CD4-positive, alpha-beta T cell treated with Interleukin-15 for 4 hours (primary cell): ENCODE results near the gene PHB1.
A peak's percentile ranks its signal among the peaks of the same experiment; 100 is the strongest.
"Not testable (repeated sequence)": the region's sequence is repeated elsewhere in the genome, so short reads cannot be mapped to it uniquely, and the experiment has no call there.

Experiments
- DNase-seq: peaks from one replicate; pipeline ENCODE4 v3.0.0-alpha.2; 2020; ENCODE audit warnings: low spot score

PHB1 gene

DNA sequence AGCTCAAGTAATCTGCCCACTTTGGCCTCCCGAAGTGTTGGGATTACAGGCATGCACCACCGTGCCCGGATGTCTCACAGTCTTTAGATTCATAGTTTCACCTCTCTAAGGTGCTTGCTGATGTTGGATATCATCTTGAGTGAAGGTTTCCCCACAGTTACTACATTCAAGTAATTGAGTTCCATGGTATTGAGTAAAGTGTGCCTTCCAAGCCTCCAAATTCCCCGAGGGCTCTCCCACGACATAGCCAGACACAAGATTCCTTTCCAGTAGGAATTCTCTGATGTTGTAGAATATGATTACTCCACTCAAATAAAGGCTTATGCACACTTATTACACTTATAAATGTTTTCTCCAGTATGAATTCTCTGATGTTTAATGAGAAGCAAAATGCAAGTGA, 36.4 kb downstream of the PHB1 start:
- DNase-seq: no peak

DNA sequence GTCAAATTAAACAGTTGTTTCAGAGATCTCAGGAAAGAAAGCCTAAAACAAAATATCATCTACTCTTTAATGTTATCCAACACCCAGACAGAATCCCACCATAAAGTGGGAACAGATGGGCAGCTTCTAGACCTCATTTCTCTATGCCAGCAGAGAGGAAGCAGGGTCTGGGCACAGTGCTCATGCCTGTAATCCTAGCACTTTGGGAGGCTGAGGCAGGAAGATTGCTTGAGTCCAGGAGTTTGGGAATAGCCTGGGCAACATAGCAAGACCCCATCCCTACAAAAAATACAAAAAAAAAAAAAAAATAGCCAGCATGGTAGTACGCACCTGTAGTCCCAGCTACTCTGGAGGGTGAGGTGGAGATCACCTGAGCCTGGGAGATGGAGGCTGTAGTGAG, 39.1 kb downstream of the PHB1 start:
- no peak for DNase-seq

DNA sequence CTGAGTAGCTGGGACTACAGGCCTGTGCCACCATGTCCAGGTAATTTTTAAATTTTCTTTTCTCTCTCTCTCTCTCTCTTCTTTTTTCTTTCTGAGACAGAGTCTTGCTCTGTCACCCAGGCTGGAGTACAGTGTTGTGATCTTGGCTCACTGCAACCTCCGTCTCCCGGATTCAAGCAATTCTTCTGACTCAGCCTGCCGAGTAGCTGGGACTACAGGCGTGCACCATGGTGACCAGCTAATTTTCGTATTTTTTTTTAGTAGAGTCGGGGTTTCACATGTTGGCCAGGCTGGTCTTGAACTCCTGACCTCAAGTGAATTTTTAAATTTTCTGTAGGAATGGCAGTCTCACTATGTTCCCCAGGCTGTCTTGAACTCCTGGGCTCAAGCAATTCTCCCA, 41.6 kb downstream of the PHB1 start:
- no peak for DNase-seq

DNA sequence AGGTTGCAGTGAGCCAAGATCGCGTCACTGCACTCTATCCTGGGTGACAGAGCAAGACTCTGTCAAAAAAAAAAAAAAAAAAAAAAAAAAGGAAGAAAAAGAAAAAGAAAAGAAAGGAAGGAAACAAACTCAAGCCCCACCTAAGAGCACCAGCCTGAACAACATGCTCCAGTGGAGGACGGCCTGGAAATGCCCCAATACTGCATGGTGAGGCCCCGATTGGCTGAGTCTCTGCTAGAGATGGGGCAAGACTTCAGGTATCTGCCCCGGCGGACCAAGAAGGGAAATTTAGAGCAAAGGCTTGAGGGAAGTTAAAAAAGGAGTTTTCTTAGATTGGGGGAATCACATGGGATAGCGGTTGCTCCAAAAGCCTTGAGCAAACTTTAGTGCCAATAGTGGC, 42.3 kb downstream of the PHB1 start:
- DNase-seq: no peak

DNA sequence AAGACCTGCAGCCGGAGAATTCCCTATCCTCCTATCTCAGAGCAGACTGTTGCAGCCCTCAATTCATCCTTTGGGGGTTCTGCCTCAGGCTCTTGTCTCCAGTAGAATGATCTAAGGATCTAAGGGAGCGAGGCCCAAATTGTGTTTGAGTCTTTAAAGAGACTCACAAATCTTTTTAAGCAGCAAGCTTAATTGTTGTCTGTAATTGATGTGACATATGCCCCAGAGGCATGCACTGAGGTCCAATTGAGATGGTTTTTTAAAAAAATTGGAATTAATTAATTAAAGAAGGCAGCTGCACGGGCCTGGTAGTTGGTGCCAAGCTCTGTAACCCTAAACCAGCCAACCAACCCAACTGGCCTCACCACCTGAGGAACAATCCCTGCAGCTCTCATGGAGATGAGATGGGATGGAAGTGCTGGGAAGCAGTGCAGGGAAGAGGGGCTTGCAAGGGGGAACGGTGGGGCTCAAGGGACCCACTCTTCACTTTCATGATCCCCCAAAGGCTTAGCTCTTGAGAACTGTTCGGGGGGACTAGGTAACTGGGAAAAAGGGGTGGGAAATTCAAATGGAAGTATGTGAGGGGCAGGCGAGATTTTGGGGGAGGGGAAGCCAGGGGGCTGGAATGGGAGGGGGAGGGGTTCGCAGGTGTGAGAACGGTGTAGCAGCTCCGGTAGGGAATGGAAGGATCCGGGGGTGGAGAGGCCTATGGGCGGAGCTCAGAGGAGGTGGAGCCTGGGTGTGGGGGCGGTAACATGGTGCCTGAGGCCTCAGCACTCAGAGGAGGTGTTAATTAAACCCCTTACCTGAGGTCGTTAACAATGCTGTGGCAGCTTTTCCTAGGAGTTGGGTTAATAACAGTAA, 43.5 kb downstream of the PHB1 start:
- DNase-seq: no peak

DNA sequence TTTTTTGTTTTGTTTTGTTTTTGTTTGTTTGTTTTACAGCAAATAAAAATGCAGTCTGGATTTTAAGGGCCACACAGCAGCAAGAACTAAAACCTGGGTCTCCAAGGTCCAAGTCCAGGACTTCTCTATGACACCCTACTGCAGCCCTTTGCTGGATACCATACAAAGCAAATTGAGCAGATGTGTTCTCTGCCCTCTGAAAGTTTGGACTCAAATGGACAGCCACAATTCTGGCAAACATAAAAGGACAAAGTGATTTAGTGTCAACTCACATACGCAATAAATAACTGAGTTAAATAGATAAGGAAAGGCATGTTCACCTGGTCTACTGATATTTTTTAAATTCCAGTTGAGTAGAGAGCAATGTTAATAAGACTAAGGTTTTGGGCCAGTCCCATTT, 44.9 kb downstream of the PHB1 start:
- no peak for DNase-seq

DNA sequence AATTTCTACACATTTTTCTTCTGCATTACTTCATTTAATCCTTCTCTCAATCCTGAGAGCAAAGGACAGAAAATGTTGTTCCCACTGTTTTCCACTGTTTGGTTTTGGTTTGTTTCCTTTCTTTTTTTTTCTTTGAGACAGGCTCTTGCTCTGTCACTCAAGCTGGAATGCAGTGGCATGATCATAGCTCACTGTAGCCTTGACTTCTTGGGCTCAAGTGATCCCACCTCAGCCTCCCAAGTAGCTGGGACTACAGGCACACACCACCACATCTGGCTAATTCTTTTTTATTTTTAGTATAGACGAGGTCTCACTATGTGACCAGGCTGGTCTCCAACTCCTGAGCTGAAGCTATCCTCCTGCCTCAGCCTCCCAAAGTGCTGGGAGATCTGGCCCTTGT, 45.6 kb downstream of the PHB1 start:
- no peak for DNase-seq

DNA sequence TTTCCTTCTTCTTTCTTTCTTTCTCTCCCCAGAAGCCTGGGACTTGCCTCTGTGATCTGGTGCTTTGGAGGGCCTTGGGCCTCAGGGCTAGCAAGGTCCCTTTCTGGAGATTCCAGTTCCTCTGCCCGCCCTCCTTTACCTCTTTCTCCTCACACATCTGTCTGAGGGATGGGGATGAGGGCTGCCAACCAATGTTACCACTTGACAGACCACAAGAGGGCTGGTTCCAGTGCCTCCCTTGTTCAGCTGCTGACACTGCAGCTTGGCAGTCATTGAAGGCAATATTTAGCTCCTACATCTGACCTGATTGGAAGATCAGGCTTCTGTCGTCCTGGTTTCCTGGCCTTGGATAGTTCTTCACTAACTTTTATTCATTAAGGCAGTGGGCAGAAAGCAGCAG, 49.0 kb downstream of the PHB1 start:
- peak; percentile 44 for DNase-seq

DNA sequence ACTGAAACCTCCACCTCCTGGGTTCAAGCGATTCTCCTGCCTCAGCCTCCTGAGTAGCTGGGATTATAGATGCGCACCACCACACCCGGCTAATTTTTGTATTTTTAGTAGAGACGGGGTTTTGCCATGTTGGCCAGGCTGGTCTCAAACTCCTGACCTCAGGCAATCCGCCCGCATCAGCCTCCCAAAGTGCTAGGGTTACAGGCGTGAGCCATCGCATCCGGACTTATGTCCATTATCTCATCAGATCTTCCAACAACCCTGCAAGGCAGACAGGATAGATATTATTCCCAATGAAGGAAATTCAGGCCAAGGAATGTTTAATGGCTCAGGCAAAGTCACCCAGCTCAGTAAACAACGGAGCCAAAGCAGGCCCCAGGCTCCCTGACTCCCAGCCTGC, 49.6 kb downstream of the PHB1 start:
- DNase-seq: not testable (repeated sequence)

DNA sequence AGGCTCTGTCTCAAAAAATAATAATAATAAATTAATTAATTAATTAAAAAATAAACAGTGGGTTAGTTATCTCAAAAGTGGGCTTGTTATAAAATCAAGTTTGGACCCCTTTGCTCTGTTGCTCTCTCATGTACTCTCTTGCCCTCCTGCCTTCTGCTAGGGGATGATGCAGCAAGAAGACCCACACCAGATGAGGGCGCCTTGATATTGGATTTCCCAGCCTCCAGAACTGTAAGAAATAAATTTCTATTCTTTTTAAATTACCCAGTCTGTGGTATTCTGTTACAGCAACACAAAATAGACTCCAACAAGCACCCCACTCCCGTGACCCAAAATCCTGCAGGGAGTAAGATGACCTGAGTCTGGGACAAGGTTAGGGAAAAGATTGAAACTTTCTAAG, 50.6 kb downstream of the PHB1 start:
- no peak for DNase-seq

DNA sequence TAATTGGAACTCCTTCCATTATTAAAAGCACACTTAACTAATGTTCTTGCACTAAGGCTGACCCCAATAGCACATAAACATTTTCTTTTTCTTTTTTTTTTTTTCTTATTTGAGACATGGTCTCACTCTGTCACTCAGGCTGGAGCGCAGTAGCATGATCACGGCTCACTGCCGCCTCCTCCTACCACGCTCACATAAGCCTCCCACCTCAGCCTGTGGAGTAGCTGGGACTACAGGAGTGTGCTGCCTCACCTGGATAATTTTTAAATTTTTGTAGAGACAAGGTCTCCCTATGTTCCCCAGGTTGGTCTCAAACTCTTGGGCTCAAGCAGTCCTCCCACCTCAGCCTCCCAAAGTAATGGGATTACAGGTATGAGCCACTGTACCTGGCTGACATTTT, 51.4 kb downstream of the PHB1 start:
- no peak for DNase-seq

DNA sequence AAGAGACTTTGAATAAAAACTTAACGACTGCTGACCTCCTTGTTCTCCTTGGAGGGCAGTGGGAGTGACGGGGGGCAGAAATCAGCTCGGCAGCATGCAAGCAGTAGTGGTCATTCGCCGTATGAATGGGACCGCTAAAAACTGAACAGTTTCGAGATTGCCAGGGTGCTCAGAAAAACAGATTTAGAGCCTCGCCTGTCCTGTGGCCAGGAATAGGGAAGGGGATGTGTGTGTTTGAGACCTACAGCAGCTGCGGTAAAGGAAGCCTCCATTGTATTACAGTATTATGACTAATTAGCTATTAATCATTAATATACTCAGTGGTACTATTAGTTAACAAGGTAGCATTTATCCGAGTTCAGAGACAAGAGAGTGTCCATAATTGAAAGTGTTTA, 52.0 kb downstream of the PHB1 start:
- DNase-seq: no peak

DNA sequence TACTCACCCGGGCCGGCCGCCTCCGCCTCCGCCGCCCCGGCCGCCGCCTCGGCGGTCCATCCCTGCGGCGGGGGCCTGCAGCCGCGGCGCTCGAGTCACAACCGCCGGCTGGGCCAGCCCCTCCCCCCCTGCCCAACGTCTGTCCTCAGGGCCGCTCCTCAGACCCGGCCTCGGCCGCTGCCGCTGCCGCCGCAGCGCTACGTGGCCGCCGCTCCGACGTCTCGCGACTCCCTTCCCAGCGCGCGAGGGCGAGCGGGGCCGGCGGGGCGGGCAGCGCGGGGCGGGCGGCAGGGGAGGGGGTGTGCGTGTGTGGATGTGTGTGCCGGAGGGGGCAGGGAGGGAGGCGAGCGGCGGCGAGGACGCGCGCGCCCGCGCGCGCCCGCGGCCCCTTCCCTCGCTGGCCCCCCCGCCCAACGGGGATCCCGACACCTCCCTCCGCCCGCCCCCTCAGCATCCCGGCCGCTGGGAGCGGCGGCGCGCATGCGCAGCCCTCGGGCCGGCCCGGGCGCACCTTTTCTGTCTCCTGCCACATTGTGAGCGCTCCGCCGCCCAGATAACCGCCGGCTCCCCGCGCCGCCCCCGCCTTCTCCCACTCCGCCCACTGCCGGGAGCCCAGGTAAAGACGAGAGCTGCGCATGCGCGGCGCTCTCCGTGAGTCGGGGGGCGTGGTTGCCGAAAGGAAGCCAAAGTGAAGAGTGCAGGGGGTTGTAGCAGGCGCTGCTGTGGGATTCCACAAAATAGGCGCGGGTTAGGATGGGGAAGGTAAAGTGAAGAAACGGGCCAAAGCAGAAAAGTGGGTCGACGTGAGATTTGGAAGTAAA, 52.6 kb downstream of the PHB1 start, which contains the start of gene ZNF652:
TSS of gene ZNF652 (minus strand) at position 349 of the 821 bp plus-strand sequence. CDS start 44,525 bp downstream, outside the sequence.
- peak; percentile 96 for DNase-seq

DNA sequence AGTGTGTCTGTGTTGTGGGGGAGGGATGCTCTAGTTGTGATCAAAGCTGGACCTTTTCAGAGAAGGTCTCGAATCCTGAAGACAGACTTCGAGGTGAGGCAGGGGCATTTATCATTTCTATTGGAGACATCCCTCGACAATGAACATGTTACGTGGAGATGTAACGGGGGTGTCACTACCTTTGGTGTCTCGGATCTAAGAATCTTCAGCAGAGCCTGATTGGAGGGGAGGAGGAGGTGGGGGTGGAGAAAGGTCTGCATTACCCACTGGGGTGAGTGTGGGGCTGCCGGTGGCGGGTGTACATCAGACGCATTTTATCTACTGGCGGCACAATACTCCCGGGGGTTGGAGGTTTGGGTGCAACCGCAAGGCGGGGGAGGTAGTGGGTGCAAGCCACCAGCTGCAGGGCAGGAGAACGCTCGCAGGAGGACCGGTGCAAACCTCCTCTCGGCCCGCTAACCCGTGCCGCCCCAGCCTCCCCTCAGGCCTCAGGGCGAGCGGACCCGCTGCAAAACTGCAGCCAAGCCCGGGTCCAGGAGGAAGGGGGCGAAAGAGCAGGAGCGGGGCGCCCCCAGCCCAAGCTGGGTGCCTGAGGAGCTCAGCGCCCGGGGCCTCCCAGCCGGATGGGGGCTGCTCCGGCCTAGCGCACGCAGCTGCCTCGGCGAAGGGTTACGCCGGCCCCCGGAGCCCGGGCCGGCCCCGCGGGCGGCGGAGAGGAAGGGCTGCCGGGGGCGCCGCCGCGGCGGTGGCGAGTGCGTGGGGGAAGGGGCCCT, 53.4 kb downstream of the PHB1 start:
- DNase-seq: peak; percentile 86

DNA sequence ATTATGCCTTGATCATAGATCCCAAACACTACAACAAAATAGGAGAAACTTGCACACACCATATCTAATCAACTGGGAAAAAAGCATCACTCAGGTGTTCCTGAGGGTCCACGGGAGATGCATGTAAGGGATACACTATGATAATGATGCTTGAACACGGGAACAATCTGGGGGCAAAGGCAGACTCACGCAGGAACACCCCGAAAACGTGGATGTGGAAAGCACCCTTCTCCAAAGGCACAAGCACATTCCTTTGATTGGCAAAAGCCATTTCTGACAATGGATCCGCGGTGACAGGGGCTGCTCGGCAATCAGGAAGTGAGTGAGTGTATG, 53.9 kb downstream of the PHB1 start:
- DNase-seq: no peak

DNA sequence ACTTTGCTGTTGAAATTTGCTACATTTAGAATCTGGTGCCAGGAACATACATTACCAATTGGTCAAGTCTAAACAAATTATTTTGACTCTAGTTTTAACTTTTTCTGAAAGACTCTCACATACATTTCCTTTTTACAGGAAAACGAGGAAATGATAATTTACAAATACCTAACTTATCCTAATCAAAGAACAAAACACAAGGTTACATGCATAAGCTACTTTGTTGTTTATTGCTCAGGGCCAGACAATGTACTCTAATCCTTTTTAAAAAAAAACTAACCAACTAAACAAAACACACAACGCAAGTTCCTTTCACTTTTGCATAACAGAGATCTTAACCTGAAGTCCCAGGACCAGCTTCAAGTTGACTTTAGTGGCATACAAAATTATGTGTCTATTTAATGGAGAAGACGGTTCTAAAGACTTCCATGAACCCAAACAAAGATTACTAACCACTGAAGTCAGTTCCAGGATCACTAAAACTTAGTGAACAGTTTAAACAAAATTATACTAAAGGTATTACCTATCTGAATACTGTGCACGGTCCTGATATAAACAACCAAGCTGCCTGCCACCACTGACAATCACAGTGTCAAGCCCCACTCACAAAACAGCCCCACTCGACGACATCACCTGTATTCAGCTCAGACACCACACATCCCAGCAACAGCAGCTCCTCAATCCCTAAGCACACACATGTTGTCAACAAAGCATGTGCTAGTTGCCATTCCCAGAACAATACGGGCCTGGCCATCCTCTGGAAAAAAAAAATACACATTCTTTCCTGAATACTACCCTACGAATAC, 54.5 kb downstream of the PHB1 start:
- peak; percentile 17 for DNase-seq

DNA sequence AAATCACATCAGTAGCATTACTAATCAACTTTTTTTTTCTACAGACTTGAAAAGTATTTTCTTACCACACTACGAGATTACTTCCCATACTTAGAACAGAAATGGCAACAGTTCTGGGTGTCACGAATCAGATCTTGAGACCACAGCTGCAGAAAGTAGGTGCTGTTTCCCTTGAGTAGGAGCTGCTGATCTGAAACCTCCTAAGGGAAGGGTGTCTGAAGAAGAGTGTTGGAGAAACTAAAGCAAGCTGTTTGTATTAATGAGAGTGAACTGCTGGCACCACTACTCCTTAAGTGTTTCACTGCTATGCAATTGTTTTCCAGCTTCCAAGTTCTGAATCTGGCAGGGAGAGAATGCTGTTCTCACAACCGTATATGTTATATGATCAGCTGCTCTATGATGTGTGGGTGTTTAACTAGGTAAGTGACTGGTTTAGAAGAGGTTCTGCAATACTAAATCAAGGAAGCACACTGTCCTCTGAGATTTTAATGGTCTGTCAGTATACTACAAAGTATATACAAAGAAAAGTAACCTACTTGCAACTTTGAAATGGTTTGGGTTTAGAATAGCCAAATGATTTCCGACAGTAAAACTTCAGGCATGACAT, 55.9 kb downstream of the PHB1 start:
- DNase-seq: peak; percentile 56

DNA sequence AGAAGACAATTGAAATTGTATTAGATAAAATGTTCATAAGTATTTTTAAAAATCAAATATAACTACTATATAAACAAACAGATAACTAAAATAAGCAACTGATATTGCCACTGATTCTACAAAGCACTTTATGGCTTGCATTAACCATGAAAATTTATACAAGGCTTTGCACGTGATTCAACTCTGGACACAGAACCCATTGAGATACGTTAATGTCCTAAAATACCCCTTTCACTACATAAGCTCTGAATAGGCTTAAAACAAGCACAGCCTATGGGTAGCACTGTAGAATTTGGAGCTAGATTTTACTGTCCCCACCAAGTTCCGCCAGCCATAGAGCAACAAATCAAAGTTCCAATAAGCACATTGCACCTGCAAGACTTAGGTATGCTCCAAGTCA, 57.2 kb downstream of the PHB1 start:
- no peak for DNase-seq

DNA sequence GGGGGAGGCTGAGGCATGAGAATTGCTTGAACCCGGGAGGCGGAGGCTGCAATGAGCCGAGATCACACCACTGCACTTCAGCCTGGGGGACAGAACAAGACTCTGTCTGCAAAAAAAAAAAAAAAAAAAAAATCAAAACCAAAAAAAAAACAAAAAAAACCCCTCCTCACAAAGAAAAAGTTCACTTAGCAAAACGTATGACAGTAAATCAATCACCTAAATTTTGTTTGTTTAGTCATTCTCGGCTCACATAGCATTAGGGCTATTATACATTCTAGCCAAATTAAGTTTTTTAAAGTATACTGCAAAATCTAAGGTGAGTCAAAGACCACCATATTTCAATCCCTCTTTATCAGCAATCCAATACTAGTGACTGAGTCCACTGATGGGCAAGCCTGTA, 58.4 kb downstream of the PHB1 start:
- DNase-seq: no peak
